ENCODE data around the gene TMEM107.

DNA sequence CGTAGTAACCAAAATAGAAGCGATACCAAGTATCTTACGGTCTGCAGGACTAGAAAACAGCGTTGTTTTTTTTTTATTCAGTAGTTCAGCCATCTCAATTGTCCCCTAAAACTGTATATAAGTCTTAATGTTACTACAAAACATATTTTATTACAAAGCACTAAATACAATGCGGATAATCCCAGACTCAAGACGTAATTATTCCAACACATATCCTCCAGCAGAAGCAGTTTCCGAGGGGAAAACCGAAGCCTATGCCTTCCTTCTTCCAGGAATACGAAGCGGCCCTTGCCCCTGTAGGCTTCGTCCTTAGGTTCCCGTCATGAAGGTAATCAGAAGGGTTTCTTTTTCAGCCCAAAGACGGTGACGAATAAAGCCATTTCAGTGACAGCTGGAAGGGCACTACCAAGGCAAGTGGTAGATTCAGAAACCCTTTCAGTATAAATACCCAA, 2.3 kb downstream of the TMEM107 start:
- TF ChIP-seq, protein P1, sequence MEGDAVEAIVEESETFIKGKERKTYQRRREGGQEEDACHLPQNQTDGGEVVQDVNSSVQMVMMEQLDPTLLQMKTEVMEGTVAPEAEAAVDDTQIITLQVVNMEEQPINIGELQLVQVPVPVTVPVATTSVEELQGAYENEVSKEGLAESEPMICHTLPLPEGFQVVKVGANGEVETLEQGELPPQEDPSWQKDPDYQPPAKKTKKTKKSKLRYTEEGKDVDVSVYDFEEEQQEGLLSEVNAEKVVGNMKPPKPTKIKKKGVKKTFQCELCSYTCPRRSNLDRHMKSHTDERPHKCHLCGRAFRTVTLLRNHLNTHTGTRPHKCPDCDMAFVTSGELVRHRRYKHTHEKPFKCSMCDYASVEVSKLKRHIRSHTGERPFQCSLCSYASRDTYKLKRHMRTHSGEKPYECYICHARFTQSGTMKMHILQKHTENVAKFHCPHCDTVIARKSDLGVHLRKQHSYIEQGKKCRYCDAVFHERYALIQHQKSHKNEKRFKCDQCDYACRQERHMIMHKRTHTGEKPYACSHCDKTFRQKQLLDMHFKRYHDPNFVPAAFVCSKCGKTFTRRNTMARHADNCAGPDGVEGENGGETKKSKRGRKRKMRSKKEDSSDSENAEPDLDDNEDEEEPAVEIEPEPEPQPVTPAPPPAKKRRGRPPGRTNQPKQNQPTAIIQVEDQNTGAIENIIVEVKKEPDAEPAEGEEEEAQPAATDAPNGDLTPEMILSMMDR (IDR thresholded peaks at IDR 0.05), result no peak
- TF ChIP-seq POLR2A (IDR thresholded peaks at IDR 0.05), result no peak
